HG02852 (cell line): ENCODE data around the gene PASK.
"Not testable (repeated sequence)": the region's sequence is repeated elsewhere in the genome, so short reads cannot be mapped to it uniquely, and the experiment has no call there.

Source experiments
- ATAC-seq: cut with Tn5 transposase; IDR thresholded peaks from one replicate; pipeline ENCODE4 v1.9.1; 2021; ENCODE audit warnings: mild to moderate bottlenecking, moderate library complexity; ENCODE audit not compliant: unreplicated experiment

The PASK gene

DNA sequence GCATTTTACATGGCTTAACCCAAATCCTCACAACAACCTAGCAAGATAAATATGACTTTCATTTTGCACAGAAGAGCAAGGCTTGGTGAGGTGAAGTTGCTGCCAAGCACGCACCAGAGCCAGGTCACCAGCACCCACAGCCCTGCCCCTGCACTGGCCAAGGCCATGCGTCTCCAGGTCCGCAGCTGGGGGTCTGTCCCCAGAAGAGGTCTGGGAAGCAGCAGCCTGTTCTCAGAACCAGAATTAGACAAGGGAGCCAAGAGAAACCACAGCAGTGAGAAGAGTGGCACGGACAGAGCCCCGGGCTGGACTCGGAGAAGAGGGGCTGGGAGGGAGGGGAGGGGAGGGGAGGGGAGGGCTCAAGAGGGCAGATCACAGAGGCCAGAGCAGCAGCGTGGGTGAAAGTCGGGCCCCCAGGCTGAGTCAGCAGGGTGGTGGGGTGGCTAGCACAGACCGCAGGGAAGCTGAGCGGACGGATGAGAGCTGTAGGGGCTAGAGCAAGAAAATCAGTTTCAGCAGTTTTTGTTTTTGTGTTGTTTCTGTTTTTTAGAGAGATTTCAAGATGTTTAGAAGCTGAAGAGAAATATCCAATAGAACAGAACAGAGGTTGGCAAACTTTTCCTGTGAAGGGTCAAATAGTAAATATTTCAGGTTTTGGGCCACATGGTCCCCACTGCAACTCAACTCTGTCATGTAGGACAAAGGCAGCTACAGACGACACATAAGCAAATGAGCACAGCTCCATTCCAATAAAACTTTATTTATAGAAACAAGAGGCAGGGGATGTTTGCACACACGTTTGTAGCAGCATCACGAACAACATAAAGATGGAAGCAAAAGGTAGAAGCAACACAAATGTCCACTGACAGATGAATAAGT is 39.8 kb downstream of the PASK start:
- ATAC-seq = no peak

GRCh38 chr2:241108271-241109209 is 40.7 kb downstream of the PASK start:
- ATAC-seq = no peak

DNA sequence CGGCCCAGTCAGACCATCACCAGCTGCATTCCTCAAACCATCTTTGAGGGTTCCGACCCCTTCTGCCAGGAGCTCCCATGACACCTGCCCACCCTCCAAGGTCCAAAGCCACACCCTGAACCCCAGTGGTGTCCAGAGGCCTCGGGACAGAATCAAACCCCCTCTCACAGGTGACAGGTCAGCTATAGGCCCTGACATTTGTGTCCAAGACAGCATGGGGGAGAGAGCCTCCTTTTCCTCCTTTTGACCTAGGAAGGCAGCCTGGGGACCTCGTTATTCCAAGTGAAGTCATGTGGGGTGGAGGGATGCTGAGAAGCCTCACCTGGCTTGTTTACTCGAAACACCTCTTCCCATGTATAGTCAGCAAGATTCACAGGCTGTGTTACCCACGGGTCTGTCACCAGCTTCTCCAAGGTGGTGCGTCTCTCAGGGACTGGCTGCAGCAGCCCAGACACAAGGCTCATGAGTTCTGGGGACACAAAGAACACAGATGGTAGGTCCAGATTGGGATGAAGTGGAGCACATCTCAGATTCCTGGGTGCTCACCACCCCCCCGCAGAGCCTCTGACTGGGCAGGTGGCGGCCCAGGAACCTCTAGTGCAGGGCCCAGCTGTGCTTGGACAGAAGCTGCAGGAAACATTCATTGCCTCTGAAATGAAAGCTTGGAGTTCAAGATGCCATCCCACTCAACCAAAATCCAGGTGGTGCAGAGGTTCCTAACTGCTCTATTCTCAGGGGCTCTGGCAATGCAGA is 42.1 kb downstream of the PASK start:
- ATAC-seq = no peak

GRCh38 chr2:241105641-241106040 is 43.6 kb downstream of the PASK start:
- ATAC-seq = no peak

DNA sequence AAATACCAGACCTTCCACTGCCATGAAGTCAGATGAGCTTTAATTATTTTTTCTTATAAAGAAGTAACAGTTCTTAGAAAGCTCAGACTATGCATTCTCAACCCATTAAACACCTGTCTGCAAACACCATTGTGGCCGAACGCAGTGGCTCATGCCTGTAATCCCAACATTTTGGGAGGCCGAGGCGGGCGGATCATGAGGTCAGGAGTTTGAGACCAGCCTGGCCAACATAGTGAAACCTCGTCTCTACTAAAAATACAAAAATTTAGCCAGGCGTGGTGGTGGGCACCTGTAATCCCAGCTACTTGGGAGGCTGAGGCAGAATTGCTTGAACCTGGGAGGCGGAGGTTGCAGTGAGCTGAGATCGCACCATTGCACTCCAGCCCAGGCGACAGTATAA is 44.7 kb downstream of the PASK start:
- ATAC-seq = not testable (repeated sequence)

GRCh38 chr2:241103176-241103595 is 46.1 kb downstream of the PASK start:
- ATAC-seq = no peak

DNA sequence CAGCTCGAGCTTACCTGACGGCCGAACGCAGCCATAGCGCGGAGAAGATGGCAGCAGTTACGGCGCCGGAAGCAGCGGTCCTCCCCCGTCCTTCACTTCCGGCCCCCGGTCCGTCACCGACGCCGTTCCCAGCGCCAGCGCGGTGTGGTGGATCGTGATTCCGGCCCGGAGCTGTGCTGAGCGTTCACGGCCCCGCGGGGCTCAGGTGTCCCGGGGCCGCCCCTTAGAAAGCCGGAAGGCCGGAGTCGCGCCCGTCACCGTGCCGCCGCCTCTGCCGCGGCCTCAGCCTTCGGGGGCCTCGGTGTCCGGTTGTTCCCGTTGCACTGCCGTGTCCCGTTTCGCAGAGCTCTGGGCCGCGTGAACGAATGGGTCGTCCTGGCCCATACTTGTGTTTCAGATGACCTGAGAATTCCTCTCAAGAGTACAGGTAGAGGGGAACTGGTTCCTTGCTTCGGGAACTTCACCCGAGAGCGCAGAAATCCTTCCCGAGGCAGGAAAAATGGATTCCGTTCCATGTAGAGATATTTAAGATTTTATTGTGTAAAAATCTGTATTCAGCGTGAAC is 47.0 kb downstream of the PASK start, which contains the start of gene MTERF4:
MTERF4 (minus strand) TSS at position 49 of the 565 bp plus-strand sequence; CDS start at position 35, 14 bp downstream.
- peak; percentile 82 for ATAC-seq

- ATAC-seq = no peak
These were observed 50.0 kb downstream of the PASK start for GRCh38 chr2:241099246-241099645.

DNA sequence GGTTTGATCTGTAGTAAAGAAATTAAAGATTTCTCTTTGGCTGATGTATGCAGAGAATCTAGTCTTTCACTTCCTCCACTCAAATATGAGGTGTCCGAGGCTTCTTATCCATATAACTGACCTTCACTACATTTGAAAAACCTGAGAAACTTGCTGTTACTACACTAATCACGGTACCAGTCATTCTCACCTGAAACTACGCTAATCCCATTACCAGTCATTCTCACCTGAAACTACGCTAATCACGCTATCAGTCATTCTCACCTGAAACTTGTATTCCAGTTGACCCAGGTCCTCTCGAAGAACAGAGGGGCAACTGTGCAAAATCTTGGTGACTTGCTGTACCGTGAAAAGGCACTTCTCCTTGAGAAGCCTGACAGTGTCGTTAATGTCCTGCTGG is 52.3 kb downstream of the PASK start:
- peak; percentile 48 for ATAC-seq

DNA sequence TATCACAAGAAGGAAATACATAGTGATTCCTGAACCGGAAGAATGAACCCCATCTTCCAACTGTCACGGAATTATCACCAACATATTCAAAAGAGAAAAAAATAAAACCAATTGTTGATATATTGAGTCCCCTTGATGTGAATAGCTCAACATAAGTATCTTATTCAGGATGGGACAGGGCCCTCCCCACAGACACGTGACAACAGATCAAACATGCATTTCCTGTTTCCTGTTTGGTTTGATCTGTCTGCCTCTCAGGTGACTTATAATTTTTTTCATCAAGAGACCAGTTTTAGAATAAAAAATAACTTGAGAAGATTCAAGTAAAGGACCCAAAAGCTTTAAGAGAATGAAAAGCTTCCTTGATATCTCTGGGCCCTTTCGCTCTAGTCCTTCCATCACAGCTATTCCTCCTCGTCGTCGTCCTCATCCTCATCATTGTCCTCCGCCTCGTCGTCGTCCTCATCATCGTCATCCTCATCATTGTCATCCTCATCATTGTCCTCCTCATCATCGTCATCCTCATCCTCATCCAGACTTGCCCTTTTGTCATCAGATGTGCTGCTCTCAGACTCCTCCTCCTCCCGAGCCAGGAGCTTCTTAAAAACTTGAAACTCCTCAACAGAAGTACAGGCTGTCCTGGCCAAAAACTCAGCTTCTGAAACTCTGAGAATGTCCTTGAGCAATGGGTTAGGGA is 53.5 kb downstream of the PASK start:
- no peak for ATAC-seq

DNA sequence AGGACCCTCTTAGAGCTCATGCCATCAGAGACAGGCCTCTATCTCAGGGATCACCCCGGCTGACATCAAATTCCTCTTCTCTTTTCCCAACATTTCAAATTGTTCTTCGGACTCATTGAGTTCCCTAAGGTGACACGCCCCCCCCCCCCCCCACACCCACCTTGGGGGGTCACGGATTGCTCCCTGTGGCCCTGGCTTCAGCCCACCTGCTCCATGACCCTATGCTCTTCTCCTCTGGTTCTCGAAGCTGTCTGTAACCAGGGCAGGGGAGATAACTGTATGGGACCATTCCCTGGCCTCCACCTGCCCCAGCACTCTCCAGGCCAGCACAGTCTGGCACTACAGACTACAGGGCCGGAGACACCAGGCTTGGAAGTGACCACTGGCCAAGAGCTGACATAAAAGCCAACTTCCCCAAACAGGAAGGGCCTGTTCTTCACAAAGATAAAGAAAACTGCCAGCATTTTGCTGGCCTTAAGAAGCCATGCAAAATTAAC is 54.3 kb downstream of the PASK start:
- no peak for ATAC-seq

- no peak for ATAC-seq
These were observed 55.1 kb downstream of the PASK start for GRCh38 chr2:241094172-241094571.

GRCh38 chr2:241093133-241093781 is 56.0 kb downstream of the PASK start:
- ATAC-seq = not testable (repeated sequence)

DNA sequence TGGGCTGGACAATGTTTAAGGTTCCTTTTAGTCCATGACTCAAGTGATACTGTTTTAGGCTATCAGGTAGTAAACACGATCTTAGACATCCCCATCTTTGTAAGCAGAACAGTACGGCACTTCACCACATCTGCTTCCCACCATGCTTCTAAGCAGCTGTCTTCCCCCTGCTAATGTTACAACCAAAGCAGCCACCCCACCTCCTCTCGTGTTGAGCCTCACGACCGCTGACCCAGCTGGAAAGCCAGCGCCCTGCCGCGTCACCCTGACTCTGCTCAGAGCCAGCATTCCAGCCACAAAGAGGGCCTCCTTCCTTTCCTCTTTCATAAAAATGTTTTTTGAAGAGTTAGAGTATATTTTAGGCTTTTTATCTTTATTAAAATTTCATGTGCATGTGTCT is 56.6 kb downstream of the PASK start:
- ATAC-seq = no peak

GRCh38 chr2:241091734-241092445 is 57.4 kb downstream of the PASK start:
- no peak for ATAC-seq

DNA sequence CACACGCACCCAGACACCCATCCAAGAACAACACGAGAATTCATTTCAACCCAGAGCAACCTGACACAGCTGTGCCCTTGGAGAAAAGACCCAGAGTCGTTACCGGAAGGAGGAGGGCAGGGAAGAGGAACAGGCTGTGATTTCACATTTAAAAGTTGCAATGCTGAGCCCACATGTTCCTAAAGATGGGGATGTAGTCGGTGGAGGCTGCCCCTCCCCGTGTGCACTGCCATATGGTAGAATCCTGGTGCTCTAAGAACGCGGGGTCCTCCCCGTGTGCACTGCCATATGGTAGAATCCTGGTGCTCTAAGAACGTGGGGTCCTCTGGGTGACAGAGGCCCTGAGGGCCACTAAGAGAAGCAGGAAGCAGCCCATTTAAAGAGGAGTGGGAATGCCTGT is 58.1 kb downstream of the PASK start:
- ATAC-seq = no peak

- ATAC-seq = no peak
These were observed 60.2 kb downstream of the PASK start for GRCh38 chr2:241088791-241089732.
